ENCODE data around the gene TMEM253.

DNA sequence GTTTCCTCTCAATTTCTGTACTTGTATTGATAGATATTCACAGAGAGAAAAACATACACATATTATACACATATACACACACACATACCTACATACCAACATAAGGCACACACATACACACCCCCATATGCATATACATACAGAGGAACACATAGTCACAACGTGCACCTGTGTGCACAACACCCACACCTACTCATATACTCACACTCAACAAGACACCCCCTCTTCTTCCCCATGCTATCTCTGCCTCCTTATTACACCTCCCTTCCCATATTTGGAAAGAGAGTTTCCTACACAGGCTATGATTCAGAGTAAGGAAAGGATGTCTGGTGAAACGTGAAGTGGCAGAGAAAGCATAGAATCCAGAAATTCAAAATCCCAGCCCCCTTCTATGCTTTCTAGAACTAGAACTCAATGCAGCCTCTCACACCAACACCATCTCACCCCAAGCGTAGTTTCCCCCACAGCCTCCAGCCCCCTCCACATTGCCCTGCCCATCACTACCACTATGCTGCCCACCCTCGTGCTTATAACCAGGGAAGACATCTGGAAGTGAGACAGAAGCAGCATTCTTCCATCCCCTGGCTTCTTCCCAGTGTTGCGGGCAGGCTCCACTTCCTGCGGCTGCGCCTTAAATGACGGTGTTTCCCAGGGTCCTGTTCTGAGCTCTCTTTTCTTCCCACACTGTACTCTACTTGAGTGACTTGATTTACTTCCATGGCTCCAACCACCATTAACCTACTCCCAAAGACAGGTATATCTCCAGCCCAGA, 40.8 kb upstream of the TMEM253 start:
- TF ChIP-seq CTCF (IDR thresholded peaks at IDR 0.05; ENCODE audit: poor library complexity) = no peak
- TF ChIP-seq EZH2 (IDR thresholded peaks at IDR 0.05; ENCODE audit: borderline replicate concordance) = no peak

Measured in hepatocyte (in vitro differentiated cells).